GM18909 (cell line): Measurements from ENCODE around the gene GOLGA8F.
"Not testable (repeated sequence)": the region's sequence is repeated elsewhere in the genome, so short reads cannot be mapped to it uniquely, and the experiment has no call there.

ENCODE experiments used
- ATAC-seq: cut with Tn5 transposase; IDR thresholded peaks from one replicate; pipeline ENCODE4 v1.9.1; 2021; ENCODE audit warnings: mild to moderate bottlenecking; ENCODE audit not compliant: unreplicated experiment, poor library complexity

The GOLGA8F gene, protein sequence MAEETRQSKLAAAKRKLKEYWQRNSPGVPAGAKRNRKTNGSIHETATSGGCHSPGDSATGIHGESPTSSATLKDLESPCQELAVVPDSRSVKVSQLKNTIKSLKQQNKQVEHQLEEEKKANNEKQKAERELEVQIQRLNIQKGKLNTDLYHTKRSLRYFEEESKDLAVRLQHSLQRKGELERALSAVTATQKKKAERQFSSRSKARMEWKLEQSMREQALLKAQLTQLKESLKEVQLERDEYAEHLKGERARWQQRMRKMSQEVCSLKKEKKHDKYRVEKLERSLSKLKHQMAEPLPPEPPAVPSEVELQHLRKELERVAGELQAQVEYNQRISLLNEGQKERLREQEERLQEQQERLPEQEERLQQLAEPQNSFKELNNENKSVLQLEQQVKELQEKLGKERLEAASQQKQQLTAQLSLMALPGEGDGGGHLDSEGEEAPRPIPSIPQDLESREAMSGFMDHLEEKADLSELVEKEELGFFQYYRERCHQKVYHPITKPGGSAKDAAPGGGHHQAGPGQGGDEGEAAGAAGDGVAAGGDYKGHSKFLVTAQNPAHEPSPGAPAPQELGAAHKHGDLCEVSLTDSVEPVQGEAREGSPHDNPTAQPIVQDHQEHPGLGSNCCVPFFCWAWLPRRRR

GRCh38 chr15:28378364-28378763, at the start of gene GOLGA8F:
TSS of gene GOLGA8F (plus strand) at chr15:28378664. CDS start at chr15:28378762, 98 bp downstream.
- ATAC-seq, result not testable (repeated sequence)

- not testable (repeated sequence) for ATAC-seq
These were observed 20.5 kb upstream of the GOLGA8F start, which contains the start of gene GOLGA6L24 for GRCh38 chr15:28357984-28358383. TSS of gene GOLGA6L24 (minus strand) at chr15:28358084. CDS start at chr15:28358023, 61 bp downstream.

DNA sequence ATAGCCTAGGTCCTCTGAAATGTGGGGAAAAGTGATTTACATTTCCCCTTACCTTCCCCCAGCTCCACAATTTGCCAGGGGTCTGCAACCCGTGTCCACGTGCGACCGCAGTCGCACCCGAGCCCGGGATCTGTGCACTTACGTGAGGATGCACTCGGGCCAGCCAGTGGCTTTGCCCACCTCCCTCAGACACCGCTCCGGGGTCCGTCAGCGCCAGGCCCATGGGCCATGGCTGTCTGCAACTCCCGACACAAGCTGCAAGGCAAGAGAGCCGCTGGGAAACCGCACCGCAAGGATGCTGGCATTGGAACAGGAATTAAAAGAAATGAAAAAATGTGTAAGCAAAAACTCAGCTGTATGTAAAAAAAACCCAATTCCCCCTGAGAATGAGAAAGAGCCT, 13.0 kb upstream of the GOLGA8F start:
- not testable (repeated sequence) for ATAC-seq

DNA sequence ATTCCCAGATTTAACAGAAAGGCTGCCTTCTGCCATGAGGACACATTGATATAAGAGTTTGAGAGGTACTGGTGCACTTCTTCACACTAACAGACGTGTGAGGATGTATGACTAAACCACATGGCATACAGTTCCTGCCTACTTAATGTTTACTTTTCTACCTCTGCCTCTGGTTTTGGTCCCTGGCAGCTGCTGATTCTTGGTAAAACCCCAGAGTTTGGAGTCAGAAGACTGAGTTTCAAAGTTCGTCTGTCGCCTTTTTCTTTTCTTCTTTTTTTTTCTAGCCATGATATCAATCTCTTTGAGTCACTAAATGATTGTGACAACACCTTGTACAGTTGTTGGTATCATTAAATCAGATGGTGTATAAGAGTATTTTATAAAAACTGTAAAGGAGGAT, 1.6 kb downstream of the GOLGA8F start:
- not testable (repeated sequence) for ATAC-seq

DNA sequence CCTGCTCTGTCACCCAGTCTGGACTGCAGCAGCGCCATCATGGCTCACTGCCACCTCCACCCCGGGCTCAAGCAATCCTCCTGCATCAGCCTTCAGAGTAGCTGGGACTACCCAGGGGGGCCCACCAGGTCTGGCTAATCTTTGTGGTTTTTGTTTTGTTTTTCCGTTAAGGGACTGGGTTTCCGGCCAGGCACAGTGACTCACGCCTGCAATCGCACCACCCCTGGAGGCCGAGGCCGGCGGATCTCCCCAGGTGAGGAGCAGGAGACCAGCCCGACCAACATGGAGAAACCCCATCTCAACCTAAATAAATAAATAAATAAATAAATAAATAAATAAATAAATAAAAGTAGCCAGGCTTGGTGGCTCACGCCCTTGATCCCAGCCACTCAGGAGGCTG, 17.6 kb downstream of the GOLGA8F start:
- not testable (repeated sequence) for ATAC-seq

- not testable (repeated sequence) for ATAC-seq
These were observed 24.4 kb downstream of the GOLGA8F start for GRCh38 chr15:28402774-28403435.

GRCh38 chr15:28420470-28420869, 42.0 kb downstream of the GOLGA8F start:
- not testable (repeated sequence) for ATAC-seq

- ATAC-seq, result peak; percentile 55
These were observed 57.1 kb downstream of the GOLGA8F start for GRCh38 chr15:28435594-28435993.
